Testis (tissue), 3 donors: ENCODE data around the gene HINT1. TPM values are rescaled to one million over a fixed set of nuclear protein-coding genes. Genes with fewer than 3 reads are reported as not detected.
"Not testable (repeated sequence)": the region's sequence is repeated elsewhere in the genome, so short reads cannot be mapped to it uniquely, and the experiment has no call there.

Source experiments
- DNase-seq: peaks from one replicate; pipeline ENCODE4 v3.0.0-alpha.2; 2019
- H3K27ac ChIP-seq, 2 donors: fragments of 200-600 bp; sonication (generic); one replicate each; pipeline ENCODE4 v1.5.1; 2019
- H3K27me3 ChIP-seq: fragments of 200-600 bp; sonication (generic); one replicate; pipeline ENCODE4 v1.5.1; 2019
- H3K36me3 ChIP-seq: fragments of 200-600 bp; sonication (generic); one replicate; pipeline ENCODE4 v1.5.1; 2017; ENCODE audit warnings: low read depth; ENCODE audit errors: missing control alignments
- H3K4me1 ChIP-seq: fragments of 200-600 bp; sonication (generic); one replicate; pipeline ENCODE4 v1.5.1; 2019
- H3K4me3 ChIP-seq, 2 donors: fragments of 200-600 bp; sonication (generic); one replicate each; pipeline ENCODE4 v1.5.1; 2017 to 2019
- H3K9me3 ChIP-seq: fragments of 200-600 bp; sonication (generic); one replicate; pipeline ENCODE4 v1.5.1; 2017
- CTCF ChIP-seq, 3 experiments: fragments of 450-650 bp in 2 of 3; fragments of 200-600 bp in 1 of 3; sonication (generic) in 1 of 3; IDR thresholded peaks; one replicate each; pipeline ENCODE4 v1.5.1; 2016 to 2019; ENCODE audit warnings: antibody characterized with exemption in 3 of 3, mild to moderate bottlenecking in 2 of 3, moderate library complexity in 1 of 3
- POLR2A ChIP-seq: fragments of 450-650 bp; IDR thresholded peaks from one replicate; pipeline ENCODE4 v1.6.1; 2017; ENCODE audit warnings: antibody characterized with exemption, mild to moderate bottlenecking, moderate library complexity
- WGBS, 2 donors: methylation state at CpG; one replicate each; pipeline ENCODE4 v1.1.5; 2018; 5-methylcytosine and 5-hydroxymethylcytosine counted together
- intact Hi-C: fragments of 100-400 bp; cut with DNase I; formaldehyde crosslinking; loops from one replicate; pipeline ENCODE4 v1.15.1; 2023; ENCODE audit warnings: low total_unique reads
- polyA plus RNA-seq: library from polyadenylated mRNA; stranded (reverse); fragments of 350-450 nt; fragmentation: Illumina TruSeq; extraction: RNeasy Lipid Tissue Mini Kit (QIAGEN cat#74804); gene quantifications from one replicate; pipeline ENCODE4 v1.2.3, GENCODE V29; 2014; ENCODE audit warnings: low read depth, low replicate concordance; ENCODE audit not compliant: insufficient read depth
- total RNA-seq, 2 donors: library from RNA; depleted of rRNA; stranded (reverse); fragments of >200 nt; gene quantifications; one replicate each; pipeline ENCODE4 v1.2.3, GENCODE V29; 2016

HINT1 gene
- total and polyA plus RNA-seq, 3 donors from 2014 or later, result 102 to 222 (median 104) TPM

GRCh38 chr5:131148835-131149234 lies 16.2 kb downstream of the HINT1 start:
- no peaks in the 10 kb centered on the region for H3K36me3 ChIP-seq
- WGBS, 2 donors, result 92 to 94% methylated on average over 2 of the region's 2 CpGs

GRCh38 chr5:131147258-131147657 lies 17.8 kb downstream of the HINT1 start:
- no peaks in the 10 kb centered on the region for H3K36me3 ChIP-seq
- no peak overlapping the region for H3K4me3 ChIP-seq
- DNase-seq, result no peak
- no peaks in the 10 kb centered on the region for H3K27me3 ChIP-seq
- intact Hi-C loops, result no loop called here
- TF ChIP-seq CTCF (IDR thresholded peaks at IDR 0.05) (no peak), POLR2A (no peak)
- no peaks in the 10 kb centered on the region for H3K9me3 ChIP-seq
- no peak overlapping the region for H3K27ac ChIP-seq
- no peaks in the 10 kb centered on the region for H3K4me1 ChIP-seq

More at GRCh38 chr5:131148835-131149234, 16.2 kb downstream of the HINT1 start:
- intact Hi-C loops, result no loop called here
- DNase-seq, result no peak
- Histone ChIP-seq H3K4me3 (no peak overlapping the region), H3K4me1 (no peaks in the 10 kb centered on the region), H3K27me3 (no peaks in the 10 kb centered on the region), H3K9me3 (no peaks in the 10 kb centered on the region), H3K27ac (no peak overlapping the region)
- TF ChIP-seq POLR2A (no peak), CTCF (IDR thresholded peaks at IDR 0.05) (no peak)

DNA sequence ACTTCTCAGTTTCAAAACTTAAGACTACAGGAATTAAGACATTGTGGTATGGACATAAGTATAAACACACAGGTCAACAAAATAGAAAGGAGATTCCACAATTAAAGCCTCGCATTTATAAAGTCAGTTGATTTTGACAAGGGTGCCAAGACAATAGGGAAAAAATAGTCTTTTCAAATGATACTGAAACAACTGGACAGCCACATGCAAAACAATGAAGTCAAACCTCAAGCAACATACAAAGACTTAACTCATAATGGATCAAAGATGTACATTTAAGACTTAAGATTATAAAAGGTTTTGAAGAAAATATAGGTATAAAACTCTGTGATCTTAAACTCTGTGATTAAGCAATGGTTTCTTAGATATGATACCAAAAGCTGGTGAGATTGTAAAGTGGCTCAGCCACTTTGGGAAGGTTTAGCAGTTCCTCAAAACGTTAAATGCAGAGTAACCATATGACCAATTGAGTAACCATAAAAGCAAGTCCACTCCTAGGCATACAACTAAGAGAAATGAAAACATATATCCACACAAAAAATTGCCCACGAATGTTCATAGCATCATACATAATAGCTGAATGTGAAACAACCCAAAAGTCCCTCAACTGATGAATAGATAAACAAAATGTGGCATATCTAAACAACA lies 22.0 kb downstream of the HINT1 start:
- no peak for DNase-seq
- Histone ChIP-seq H3K4me1 (no peaks in the 10 kb centered on the region), H3K4me3 (no peak overlapping the region), H3K27ac (no peak overlapping the region), H3K36me3 (no peaks in the 10 kb centered on the region), H3K9me3 (no peaks in the 10 kb centered on the region), H3K27me3 (no peaks in the 10 kb centered on the region)
- intact Hi-C loops, result no loop called here
- 62 to 69% methylated on average over 3 of the region's 3 CpGs for WGBS, 2 donors
- TF ChIP-seq CTCF (IDR thresholded peaks at IDR 0.05), result no peak
- no peak for TF ChIP-seq POLR2A

DNA sequence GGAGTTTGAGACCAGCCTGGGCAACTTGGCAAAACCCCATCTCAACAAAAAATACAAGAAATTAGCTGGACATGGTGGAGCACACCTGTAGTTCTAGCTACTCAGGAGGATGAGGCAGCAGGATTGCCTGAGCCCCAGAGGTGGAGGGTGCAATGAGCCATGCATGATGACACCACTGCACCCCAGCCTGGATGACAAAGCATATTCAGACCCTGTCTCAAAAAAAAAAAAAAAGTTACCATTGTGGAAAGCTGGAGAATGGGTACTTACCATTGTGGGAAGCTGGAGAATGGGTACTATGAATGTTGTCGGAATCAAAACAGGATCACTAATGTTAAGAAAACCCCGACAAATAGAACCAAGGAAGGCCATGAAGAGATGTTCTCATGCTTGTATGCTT lies 25.7 kb downstream of the HINT1 start:
- Histone ChIP-seq H3K27me3 (no peaks in the 10 kb centered on the region), H3K36me3 (no peaks in the 10 kb centered on the region), H3K4me1 (no peaks in the 10 kb centered on the region), H3K4me3 (no peak overlapping the region), H3K27ac (no peak overlapping the region), H3K9me3 (no peaks in the 10 kb centered on the region)
- no peak for DNase-seq
- no peak for TF ChIP-seq CTCF (IDR thresholded peaks at IDR 0.05)
- TF ChIP-seq POLR2A, result no peak
- WGBS, 2 donors, result 85 to 93% methylated on average over 2 of the region's 2 CpGs
- intact Hi-C loops, result no loop called here

- H3K27ac ChIP-seq, H3K4me1 ChIP-seq, H3K9me3 ChIP-seq, H3K27me3 ChIP-seq, H3K36me3 ChIP-seq, intact Hi-C loops, DNase-seq, H3K4me3 ChIP-seq: not testable (repeated sequence)
- WGBS, 2 donors, result 91% methylated on average over 5 of the region's 5 CpGs
Observed at GRCh38 chr5:131138406-131138805, 26.6 kb downstream of the HINT1 start.

DNA sequence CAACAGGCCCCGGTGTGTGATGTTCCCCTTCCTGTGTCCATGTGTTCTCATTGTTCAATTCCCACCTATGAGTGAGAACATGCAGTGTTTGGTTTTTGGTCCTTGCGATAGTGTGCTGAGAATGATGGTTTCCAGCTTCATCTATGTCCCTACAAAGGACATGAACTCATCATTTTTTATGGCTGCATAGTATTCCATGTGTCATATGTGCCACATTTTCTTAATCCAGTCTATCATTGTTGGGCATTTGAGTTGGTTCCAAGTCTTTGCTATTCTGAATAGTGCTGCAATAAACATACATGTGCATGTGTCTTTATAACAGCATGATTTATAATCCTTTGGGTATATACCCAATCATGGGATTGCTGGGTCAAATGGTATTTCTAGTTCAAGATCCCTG lies 32.0 kb downstream of the HINT1 start:
- H3K27me3 ChIP-seq, H3K9me3 ChIP-seq, H3K4me1 ChIP-seq, DNase-seq, H3K4me3 ChIP-seq, H3K27ac ChIP-seq, H3K36me3 ChIP-seq, intact Hi-C loops: not testable (repeated sequence)
- WGBS, 2 donors, result 93 to 100% methylated on average over 2 of the region's 2 CpGs
